Breast epithelium (tissue), 4 donors: ENCODE data around the gene PTPRM. TPM values are rescaled to one million over a fixed set of nuclear protein-coding genes. Genes with fewer than 3 reads are reported as not detected.

Experiments used
- DNase-seq, 2 donors: peaks; one replicate each; pipeline ENCODE4 v3.0.0-alpha.2; 2019; ENCODE audit warnings: low spot score in 2 of 2
- H3K27ac ChIP-seq, 2 donors: fragments of 200-600 bp; sonication (generic) in 1 of 2; one replicate each; pipeline ENCODE4 v1.5.1; 2016 to 2019; ENCODE audit warnings: mild to moderate bottlenecking in 1 of 2
- H3K27me3 ChIP-seq, 2 donors: fragments of 200-600 bp; sonication (generic) in 1 of 2; one replicate each; pipeline versions ENCODE4 v1.5.1 to v1.6.0; 2017 to 2019; ENCODE audit warnings: control low read depth in 1 of 2, mild to moderate bottlenecking in 1 of 2
- H3K36me3 ChIP-seq: fragments of 200-600 bp; one replicate; pipeline ENCODE4 v1.5.1; 2019
- H3K4me1 ChIP-seq, 2 donors: fragments of 200-600 bp; sonication (generic); one replicate each; pipeline ENCODE4 v1.5.1; 2016 to 2019; ENCODE audit warnings: control low read depth in 1 of 2
- H3K4me3 ChIP-seq, 3 donors: fragments of 200-600 bp; sonication (generic); 1 replicate in 2 of 3; 2 replicates in 1 of 3; pipeline ENCODE4 v1.5.1; 2016 to 2019; ENCODE audit warnings: mild to moderate bottlenecking in 3 of 3, moderate library complexity in 2 of 3
- H3K9me3 ChIP-seq, 2 donors: fragments of 200-600 bp; sonication (generic) in 1 of 2; one replicate each; pipeline ENCODE4 v1.5.1; 2016 to 2019; ENCODE audit warnings: control low read depth in 1 of 2
- CTCF ChIP-seq, 3 donors: fragments of 450-650 bp; IDR thresholded peaks; one replicate each; pipeline ENCODE4 v1.5.1; 2016 to 2017; ENCODE audit warnings: antibody characterized with exemption in 3 of 3, mild to moderate bottlenecking in 3 of 3, moderate library complexity in 3 of 3
- POLR2A ChIP-seq: fragments of 450-650 bp; IDR thresholded peaks from one replicate; pipeline ENCODE4 v1.6.1; 2016; ENCODE audit warnings: antibody characterized with exemption, mild to moderate bottlenecking, moderate library complexity
- POLR2AphosphoS5 ChIP-seq, 3 donors: sonication (generic); formaldehyde crosslinking; IDR thresholded peaks; one replicate each; pipeline ENCODE4 v1.6.1; 2017; ENCODE audit warnings: antibody characterized with exemption in 3 of 3
- intact Hi-C: fragments of 100-400 bp; cut with DNase I; formaldehyde crosslinking; loops from one replicate; pipeline ENCODE4 v1.15.1; 2023; ENCODE audit warnings: low total_unique reads
- total RNA-seq, 3 donors: library from RNA; depleted of rRNA; stranded (reverse); fragments of >200 nt; gene quantifications; one replicate each; pipeline ENCODE4 v1.1.0, GENCODE V29; 2016

The PTPRM gene
- total RNA-seq, 3 donors from 2014 or later, result 41.7 to 181 (median 140) TPM

- H3K9me3 ChIP-seq, result no peaks in the 10 kb centered on the region
- H3K36me3 ChIP-seq, result no peaks in the 10 kb centered on the region
- H3K4me1 ChIP-seq, result no peaks in the 10 kb centered on the region
- TF ChIP-seq POLR2A (no peak), CTCF (IDR thresholded peaks at IDR 0.05) (no peak), POLR2AphosphoS5 (IDR thresholded peaks at IDR 0.05) (no peak)
- no peak overlapping the region for H3K27ac ChIP-seq
- no peak for DNase-seq
- intact Hi-C loops, result no loop called here
- H3K4me3 ChIP-seq, result no peak overlapping the region
- H3K27me3 ChIP-seq, result no peaks in the 10 kb centered on the region
Observed at GRCh38 chr18:7886436-7886835, 319.3 kb downstream of the PTPRM start.

- no peak for TF ChIP-seq POLR2A
- TF ChIP-seq POLR2AphosphoS5 (IDR thresholded peaks at IDR 0.05), result no peak
- no peak for TF ChIP-seq CTCF (IDR thresholded peaks at IDR 0.05)
- no peaks in the 10 kb centered on the region for H3K36me3 ChIP-seq
- no peak for DNase-seq
- H3K27me3 ChIP-seq, result no peaks in the 10 kb centered on the region
- no peak overlapping the region for H3K4me3 ChIP-seq
- intact Hi-C loops, result no loop called here
- no peaks in the 10 kb centered on the region for H3K4me1 ChIP-seq
- H3K9me3 ChIP-seq, result no peaks in the 10 kb centered on the region
- no peak overlapping the region for H3K27ac ChIP-seq
Observed at GRCh38 chr18:7889515-7889914, 322.4 kb downstream of the PTPRM start.

- Histone ChIP-seq H3K27me3 (no peaks in the 10 kb centered on the region), H3K4me1 (no peaks in the 10 kb centered on the region), H3K4me3 (no peak overlapping the region), H3K27ac (no peak overlapping the region), H3K36me3 (no peaks in the 10 kb centered on the region), H3K9me3 (no peaks in the 10 kb centered on the region)
- DNase-seq, result no peak
- intact Hi-C loops, result no loop called here
- TF ChIP-seq CTCF (IDR thresholded peaks at IDR 0.05), result no peak
- no peak for TF ChIP-seq POLR2A
- no peak for TF ChIP-seq POLR2AphosphoS5 (IDR thresholded peaks at IDR 0.05)
Observed at GRCh38 chr18:7890075-7890474, 323.0 kb downstream of the PTPRM start.

GRCh38 chr18:7892556-7892955 is 325.4 kb downstream of the PTPRM start:
- H3K4me3 ChIP-seq, result no peak overlapping the region
- no peak overlapping the region for H3K27ac ChIP-seq
- no peaks in the 10 kb centered on the region for H3K36me3 ChIP-seq
- TF ChIP-seq POLR2A, result no peak
- TF ChIP-seq CTCF (IDR thresholded peaks at IDR 0.05), result no peak
- no peak for TF ChIP-seq POLR2AphosphoS5 (IDR thresholded peaks at IDR 0.05)
- no peaks in the 10 kb centered on the region for H3K4me1 ChIP-seq
- no peaks in the 10 kb centered on the region for H3K9me3 ChIP-seq
- H3K27me3 ChIP-seq, result no peaks in the 10 kb centered on the region
- no peak for DNase-seq
- intact Hi-C loops, result no loop called here

- Histone ChIP-seq H3K27ac (no peak overlapping the region), H3K27me3 (no peaks in the 10 kb centered on the region)
- no peak for TF ChIP-seq POLR2A
- TF ChIP-seq CTCF (IDR thresholded peaks at IDR 0.05), result no peak
- no peak for TF ChIP-seq POLR2AphosphoS5 (IDR thresholded peaks at IDR 0.05)
Observed at GRCh38 chr18:7894592-7894991, 327.5 kb downstream of the PTPRM start.

More at GRCh38 chr18:7894592-7894991, 327.5 kb downstream of the PTPRM start:
- DNase-seq, result no peak
- H3K9me3 ChIP-seq, result no peaks in the 10 kb centered on the region
- H3K4me3 ChIP-seq, result no peak overlapping the region
- intact Hi-C loops, result no loop called here
- H3K4me1 ChIP-seq, result no peaks in the 10 kb centered on the region
- H3K36me3 ChIP-seq, result no peaks in the 10 kb centered on the region
